A549 (cell line): ENCODE data around the gene PRSS8. TPM values are rescaled to one million over a fixed set of nuclear protein-coding genes. Genes with fewer than 3 reads are reported as not detected.

Experiments used
- ATAC-seq, 2 experiments: fragments of 200-7000 bp in 1 of 2; fragments of >200 bp in 1 of 2; cut with Nextera tagmentation in 1 of 2; cut with Tn5 transposase in 1 of 2; 3 replicates each; pipeline versions ENCODE4 v1.8.0 to v1.9.1; 2018 to 2020; ENCODE audit warnings: mild to moderate bottlenecking in 1 of 2, moderate library complexity in 1 of 2
- CTCF ChIA-PET: fragments of 300-600 bp; sonication (Branson Sonifier 250); formaldehyde crosslinking; extraction: SDS; loops from one replicate; lab custom pipeline; 2021; ENCODE audit warnings: antibody characterized with exemption, inconsistent platforms; lab: Yijun Ruan, JAX
- POLR2A ChIA-PET: fragments of 350-600 bp; formaldehyde crosslinking; extraction: SDS; loops from one replicate; lab custom pipeline; 2021; ENCODE audit warnings: antibody characterized with exemption, inconsistent platforms; lab: Yijun Ruan, JAX
- DNase-seq, 2 experiments: peaks; one replicate each; pipeline versions ENCODE4 v3.0.0 to v3.0.0-alpha.2; 2011 to 2016; ENCODE audit warnings: low read depth in 1 of 2, low spot score in 1 of 2
- FAIRE-seq: peaks from 2 replicates; lab custom pipeline; 2011; peaks lifted over from hg19 to GRCh38; lab: Jason Lieb, UNC
- H3K27ac ChIP-seq, 2 experiments: fragments of >200 bp; sonication (Bioruptor Twin); formaldehyde crosslinking; 3 replicates each; pipeline ENCODE4 v1.5.1; 2016 to 2017
- H3K4me1 ChIP-seq: fragments of >200 bp; sonication (Bioruptor Twin); formaldehyde crosslinking; 3 replicates; pipeline ENCODE4 v1.6.1; 2016
- H3K4me2 ChIP-seq: fragments of >200 bp; sonication (Bioruptor Twin); formaldehyde crosslinking; 3 replicates; pipeline ENCODE4 v1.6.1; 2016
- H3K4me3 ChIP-seq: fragments of >200 bp; sonication (Bioruptor Twin); formaldehyde crosslinking; 3 replicates; pipeline ENCODE4 v1.5.1; 2016
- H3K9me3 ChIP-seq: fragments of >200 bp; sonication (Bioruptor Twin); formaldehyde crosslinking; 3 replicates; pipeline ENCODE4 v1.6.1; 2016
- CBX2 ChIP-seq: fragments of 200-600 bp; sonication (generic); IDR thresholded peaks from 2 replicates; pipeline ENCODE4 v1.6.1; 2016; ENCODE audit warnings: low read depth, mild to moderate bottlenecking, borderline replicate concordance
- CBX8 ChIP-seq: fragments of 200-600 bp; sonication (generic); IDR thresholded peaks from 2 replicates; pipeline ENCODE4 v1.6.1; 2016
- EHF ChIP-seq: fragments of 250-450 bp; sonication (Bioruptor Pico); IDR thresholded peaks from 2 replicates; pipeline ENCODE4 v1.5.0; 2020; ENCODE audit warnings: mild to moderate bottlenecking
- EHMT2 ChIP-seq: fragments of 200-600 bp; sonication (generic); IDR thresholded peaks from 2 replicates; pipeline ENCODE4 v1.6.1; 2016; ENCODE audit warnings: antibody characterized with exemption, low read depth, mild to moderate bottlenecking, moderate library complexity
- ESRRA ChIP-seq: fragments of 150-350 bp; IDR thresholded peaks from 2 replicates; pipeline ENCODE4 v1.6.1; 2014; ENCODE audit warnings: mild to moderate bottlenecking, low read length, borderline replicate concordance
- FOSB ChIP-seq: fragments of 250-450 bp; sonication (Bioruptor Pico); IDR thresholded peaks from 2 replicates; pipeline ENCODE4 v1.5.0; 2020; ENCODE audit warnings: mild to moderate bottlenecking, moderate library complexity
- HDAC2 ChIP-seq: fragments of 200-600 bp; sonication (generic); IDR thresholded peaks from 2 replicates; pipeline ENCODE4 v1.6.1; 2016
- HOXA7 ChIP-seq: fragments of 250-450 bp; sonication (Bioruptor Pico); IDR thresholded peaks from 2 replicates; pipeline ENCODE4 v1.5.0; 2020; ENCODE audit warnings: mild to moderate bottlenecking, moderate library complexity
- KDM1A ChIP-seq: fragments of 200-600 bp; sonication (generic); IDR thresholded peaks from 2 replicates; pipeline ENCODE4 v1.6.1; 2016; ENCODE audit warnings: low read depth, mild to moderate bottlenecking
- NFE2L2 ChIP-seq: fragments of 150-350 bp; conservative IDR thresholded peaks from 2 replicates; pipeline ENCODE4 v1.6.1; 2014; ENCODE audit warnings: low read length
- NR3C1 ChIP-seq: fragments of >200 bp; sonication (Bioruptor Twin); formaldehyde crosslinking; IDR thresholded peaks from 3 replicates; pipeline ENCODE4 v1.6.1; 2017
- POLR2A ChIP-seq: IDR thresholded peaks from 2 replicates; pipeline ENCODE4 v1.6.1; 2012; ENCODE audit warnings: mild to moderate bottlenecking, low read length
- POLR2AphosphoS2 ChIP-seq: conservative IDR thresholded peaks from 2 replicates; pipeline ENCODE4 v1.6.1; 2012; ENCODE audit warnings: low read length, improper control_type of control experiment, inconsistent platforms
- RARB ChIP-seq: fragments of 250-450 bp; sonication (Bioruptor Pico); IDR thresholded peaks from 2 replicates; pipeline ENCODE4 v1.8.0; 2021; ENCODE audit warnings: mild to moderate bottlenecking, moderate library complexity
- RNF2 ChIP-seq: fragments of 200-600 bp; sonication (generic); IDR thresholded peaks from 2 replicates; pipeline ENCODE4 v1.6.1; 2016; ENCODE audit warnings: low read depth, mild to moderate bottlenecking, antibody characterized with exemption, moderate library complexity, borderline replicate concordance
- SMC3 ChIP-seq: fragments of >200 bp; sonication (Bioruptor Twin); formaldehyde crosslinking; IDR thresholded peaks from 3 replicates; pipeline ENCODE4 v1.6.1; 2018; ENCODE audit warnings: inconsistent platforms
- TFCP2L1 ChIP-seq: fragments of 250-450 bp; sonication (Bioruptor Pico); IDR thresholded peaks from 2 replicates; pipeline ENCODE4 v1.5.0; 2021; ENCODE audit warnings: mild to moderate bottlenecking
- ZC3H11A ChIP-seq: fragments of 450-650 bp; IDR thresholded peaks from 2 replicates; pipeline ENCODE4 v1.6.1; 2014; ENCODE audit warnings: antibody characterized with exemption, mild to moderate bottlenecking
- ZFP36 ChIP-seq: fragments of 450-650 bp; IDR thresholded peaks from 2 replicates; pipeline ENCODE4 v1.6.1; 2014; ENCODE audit warnings: borderline replicate concordance; ENCODE audit not compliant: partially characterized antibody
- WGBS: methylation state at CpG from one replicate; pipeline ENCODE4 v1.1.6; 2017; ENCODE audit errors: missing lambda C conversion rate; 5-methylcytosine and 5-hydroxymethylcytosine counted together
- polyA minus RNA-seq: library from RNA; depleted of rRNA, polyadenylated mRNA; stranded (reverse); fragments of >200 nt; gene quantifications from 2 replicates; pipeline ENCODE4 v1.2.3, GENCODE V29; 2011; rRNA and poly(A)+ RNA removed
- polyA plus RNA-seq, 4 experiments: library from polyadenylated mRNA; depleted of rRNA in 3 of 4; stranded (reverse); fragments of >200 nt; fragmentation: RNase III in 1 of 4; extraction: RNeasy Plus Mini Kit Qiagen cat#74134 plus additional on column Dnase treatment in 1 of 4; gene quantifications; 2 replicates in 3 of 4; 3 replicates in 1 of 4; pipeline ENCODE4 v1.2.3, GENCODE V29; 2011 to 2017
- TF ChIP-seq, protein P1 (sequence below): IDR thresholded peaks from 2 replicates; pipeline ENCODE4 v1.6.1; 2012; ENCODE audit warnings: low read depth, borderline replicate concordance
- TF ChIP-seq, protein P2 (sequence below): fragments of 200-600 bp; sonication (generic); IDR thresholded peaks from 2 replicates; pipeline ENCODE4 v1.6.1; 2016; ENCODE audit warnings: antibody characterized with exemption, mild to moderate bottlenecking, moderate library complexity

PRSS8 gene
- polyA plus RNA-seq (2011; rRNA removed): 0.04 and 0.08 TPM in 2 replicates
- 0.04 and 0.09 TPM in 2 replicates for polyA plus RNA-seq (2012; cell fraction: cytosol; rRNA removed)
- polyA plus RNA-seq (2012; cell fraction: nucleus; rRNA removed): 0.29 and 0.39 TPM in 2 replicates
- polyA plus RNA-seq (2017; fragmentation: RNase III; extraction: RNeasy Plus Mini Kit Qiagen cat#74134 plus additional on column Dnase treatment): 0.09 to 0.21 TPM (median 0.15 TPM) in 3 replicates
- 0.39 TPM in 1 of 2 replicates, not detected in the other for polyA minus RNA-seq

DNA sequence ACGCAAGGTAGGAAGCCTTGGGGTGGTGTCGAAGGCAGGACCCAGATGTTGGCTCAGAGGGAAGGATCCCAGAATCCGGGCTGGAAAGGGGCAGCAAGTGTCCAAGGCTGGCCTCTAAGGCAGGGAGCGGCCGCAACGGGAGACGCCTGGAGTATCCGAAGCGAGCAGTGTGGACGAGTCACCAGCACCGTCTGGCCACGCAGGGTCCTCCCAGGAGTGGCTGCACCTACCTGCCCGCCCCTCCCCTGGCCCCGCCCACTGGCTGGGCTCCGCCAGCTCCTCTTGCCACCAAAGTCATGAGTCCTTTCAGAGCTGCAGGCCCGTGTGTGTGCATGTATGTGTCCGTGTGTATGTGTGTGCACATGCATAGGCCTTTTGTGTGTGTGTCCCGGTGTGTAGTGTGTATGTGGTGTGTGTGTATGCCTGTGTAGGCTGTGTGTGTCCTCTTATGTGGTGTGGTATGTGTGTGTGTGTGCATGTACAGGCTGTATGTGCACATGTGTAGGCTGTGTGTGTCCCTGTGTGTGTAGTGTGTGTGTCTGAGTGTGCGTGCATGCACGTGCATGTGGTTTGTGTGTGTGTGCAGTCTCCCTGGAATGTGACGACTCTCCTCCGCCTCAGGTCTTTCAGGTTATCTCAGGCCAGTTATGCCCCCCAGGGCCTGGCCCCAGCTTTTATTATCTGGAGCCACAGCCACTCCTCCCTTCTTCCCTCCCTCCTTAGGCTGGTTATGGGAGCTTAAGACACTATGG, at the start of gene PRSS8:
PRSS8 (minus strand) TSS at position 193 of the 752 bp plus-strand sequence. CDS start 229 bp downstream, outside the sequence.
- ChIA-PET POLR2A (interaction anchor here (2.9 kb wide), 1 partner anchor 18 kb away, joined by 10 read pairs; the partner anchor contains the start of gene KAT8), CTCF (interaction anchor here (0.6 to 1.7 kb wide), 6 partner anchors 9 to 331 kb away, joined by 3 to 6 read pairs (median 4); partner anchors contain the start of gene HSD3B7)
- TF ChIP-seq KDM1A: no peak
- TF ChIP-seq, protein P1, sequence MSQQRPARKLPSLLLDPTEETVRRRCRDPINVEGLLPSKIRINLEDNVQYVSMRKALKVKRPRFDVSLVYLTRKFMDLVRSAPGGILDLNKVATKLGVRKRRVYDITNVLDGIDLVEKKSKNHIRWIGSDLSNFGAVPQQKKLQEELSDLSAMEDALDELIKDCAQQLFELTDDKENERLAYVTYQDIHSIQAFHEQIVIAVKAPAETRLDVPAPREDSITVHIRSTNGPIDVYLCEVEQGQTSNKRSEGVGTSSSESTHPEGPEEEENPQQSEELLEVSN: no peak
- no peak for TF ChIP-seq POLR2AphosphoS2
- TF ChIP-seq EHF (CRISPR knock-in tag): no peak
- TF ChIP-seq TFCP2L1 (CRISPR knock-in tag): no peak
- TF ChIP-seq HOXA7 (CRISPR knock-in tag): no peak
- TF ChIP-seq NR3C1: no peak
- no peak for TF ChIP-seq POLR2A
- no peak for TF ChIP-seq CBX2
- no peak for TF ChIP-seq RNF2
- no peak for TF ChIP-seq EHMT2
- TF ChIP-seq, protein P2, sequence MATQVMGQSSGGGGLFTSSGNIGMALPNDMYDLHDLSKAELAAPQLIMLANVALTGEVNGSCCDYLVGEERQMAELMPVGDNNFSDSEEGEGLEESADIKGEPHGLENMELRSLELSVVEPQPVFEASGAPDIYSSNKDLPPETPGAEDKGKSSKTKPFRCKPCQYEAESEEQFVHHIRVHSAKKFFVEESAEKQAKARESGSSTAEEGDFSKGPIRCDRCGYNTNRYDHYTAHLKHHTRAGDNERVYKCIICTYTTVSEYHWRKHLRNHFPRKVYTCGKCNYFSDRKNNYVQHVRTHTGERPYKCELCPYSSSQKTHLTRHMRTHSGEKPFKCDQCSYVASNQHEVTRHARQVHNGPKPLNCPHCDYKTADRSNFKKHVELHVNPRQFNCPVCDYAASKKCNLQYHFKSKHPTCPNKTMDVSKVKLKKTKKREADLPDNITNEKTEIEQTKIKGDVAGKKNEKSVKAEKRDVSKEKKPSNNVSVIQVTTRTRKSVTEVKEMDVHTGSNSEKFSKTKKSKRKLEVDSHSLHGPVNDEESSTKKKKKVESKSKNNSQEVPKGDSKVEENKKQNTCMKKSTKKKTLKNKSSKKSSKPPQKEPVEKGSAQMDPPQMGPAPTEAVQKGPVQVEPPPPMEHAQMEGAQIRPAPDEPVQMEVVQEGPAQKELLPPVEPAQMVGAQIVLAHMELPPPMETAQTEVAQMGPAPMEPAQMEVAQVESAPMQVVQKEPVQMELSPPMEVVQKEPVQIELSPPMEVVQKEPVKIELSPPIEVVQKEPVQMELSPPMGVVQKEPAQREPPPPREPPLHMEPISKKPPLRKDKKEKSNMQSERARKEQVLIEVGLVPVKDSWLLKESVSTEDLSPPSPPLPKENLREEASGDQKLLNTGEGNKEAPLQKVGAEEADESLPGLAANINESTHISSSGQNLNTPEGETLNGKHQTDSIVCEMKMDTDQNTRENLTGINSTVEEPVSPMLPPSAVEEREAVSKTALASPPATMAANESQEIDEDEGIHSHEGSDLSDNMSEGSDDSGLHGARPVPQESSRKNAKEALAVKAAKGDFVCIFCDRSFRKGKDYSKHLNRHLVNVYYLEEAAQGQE: no peak
- no peak for TF ChIP-seq ZFP36
- TF ChIP-seq HDAC2: no peak
- no peak for TF ChIP-seq FOSB (CRISPR knock-in tag)
- no peak for TF ChIP-seq RARB
- TF ChIP-seq CBX8: no peak
- TF ChIP-seq SMC3: no peak
- no peak for TF ChIP-seq ESRRA
- TF ChIP-seq, all 56 proteins: peak for 0
- Histone ChIP-seq H3K27ac (no peak within 1 kb of the TSS), H3K4me2 (0 out of 3 replicates have a peak within 1 kb of the TSS, but pooled peaks have one; percentile 11), H3K9me3 (no peaks in the 10 kb centered on the region), H3K4me3 (no peak within 1 kb of the TSS), H3K4me1 (peaks cover 31% of the 10 kb centered on the region)
- ATAC-seq: peak; percentile 9 to 38; a peak in 4 of 6 replicates
- no peak for FAIRE-seq
- WGBS: 65% methylated on average over 19 of the region's 22 CpGs
- no peak for DNase-seq

DNA sequence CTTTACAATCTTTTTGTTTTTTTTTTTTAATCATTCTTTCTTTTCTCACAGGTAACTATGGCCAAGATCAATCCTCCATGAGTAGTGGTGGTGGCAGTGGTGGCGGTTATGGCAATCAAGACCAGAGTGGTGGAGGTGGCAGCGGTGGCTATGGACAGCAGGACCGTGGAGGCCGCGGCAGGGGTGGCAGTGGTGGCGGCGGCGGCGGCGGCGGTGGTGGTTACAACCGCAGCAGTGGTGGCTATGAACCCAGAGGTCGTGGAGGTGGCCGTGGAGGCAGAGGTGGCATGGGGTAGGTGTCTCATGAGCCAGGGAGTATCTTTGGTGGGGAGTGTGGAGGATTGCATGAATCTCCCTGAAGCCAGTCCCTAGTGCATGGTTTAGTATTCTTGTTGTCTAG, 49.4 kb upstream of the PRSS8 start:
- ChIA-PET CTCF (interaction anchor here (0.6 kb wide), 2 partner anchors 149 to 200 kb away, joined by 3 to 5 read pairs; partner anchors contain the start of gene HSD3B7), POLR2A (interaction anchor here (1.2 kb wide), 1 partner anchor 67 kb away, joined by 3 read pairs; the partner anchor contains the start of gene KAT8)

More for the DNA sequence above, 49.4 kb upstream of the PRSS8 start:
- DNase-seq (no peak), FAIRE-seq (no peak), ATAC-seq (no peak)
- Histone ChIP-seq H3K4me2 (no peak overlapping the region), H3K27ac (no peak overlapping the region), H3K4me1 (peaks cover 29% of the 10 kb centered on the region), H3K9me3 (no peaks in the 10 kb centered on the region), H3K4me3 (no peak overlapping the region)
- 95% methylated on average over 14 of the region's 14 CpGs for WGBS
- no peak for TF ChIP-seq NFE2L2
- no peak for TF ChIP-seq ZC3H11A
